ENCODE data around the gene PEBP1.

The PEBP1 gene

DNA sequence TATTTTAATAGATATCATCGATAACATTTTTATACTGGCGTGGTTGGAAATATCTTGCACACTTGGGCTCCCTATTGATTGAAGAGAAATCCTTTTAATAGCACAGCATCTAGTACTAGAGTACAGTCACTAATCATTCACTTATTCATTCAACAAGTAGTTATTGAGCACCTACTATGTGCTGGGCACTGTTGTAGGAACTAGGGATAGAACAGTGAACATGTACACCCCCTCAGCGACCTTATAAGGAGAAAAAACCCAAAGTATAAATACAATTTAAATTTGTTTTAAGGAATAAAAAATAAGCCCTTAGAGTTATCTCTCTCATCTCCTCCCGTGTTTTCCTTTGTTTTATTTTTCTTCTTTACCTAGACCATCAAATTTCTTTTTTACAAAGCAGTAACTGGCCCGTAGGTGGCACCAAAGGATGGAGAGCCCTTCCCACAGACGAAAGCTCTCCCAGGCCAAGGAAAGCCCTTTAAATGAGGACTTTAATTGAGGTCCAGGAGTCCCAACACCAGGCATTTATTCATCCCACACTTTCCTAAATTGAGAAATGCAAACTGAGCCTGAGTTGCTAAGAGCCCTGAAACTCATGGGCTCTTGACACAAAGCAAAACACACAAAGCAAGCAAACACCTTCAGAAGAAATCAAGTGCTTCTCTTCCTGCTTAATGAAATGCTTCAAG is 29.0 kb downstream of the PEBP1 start:
- DNase-seq (ENCODE audit: low read depth) = no peak
- TF ChIP-seq, protein P1, sequence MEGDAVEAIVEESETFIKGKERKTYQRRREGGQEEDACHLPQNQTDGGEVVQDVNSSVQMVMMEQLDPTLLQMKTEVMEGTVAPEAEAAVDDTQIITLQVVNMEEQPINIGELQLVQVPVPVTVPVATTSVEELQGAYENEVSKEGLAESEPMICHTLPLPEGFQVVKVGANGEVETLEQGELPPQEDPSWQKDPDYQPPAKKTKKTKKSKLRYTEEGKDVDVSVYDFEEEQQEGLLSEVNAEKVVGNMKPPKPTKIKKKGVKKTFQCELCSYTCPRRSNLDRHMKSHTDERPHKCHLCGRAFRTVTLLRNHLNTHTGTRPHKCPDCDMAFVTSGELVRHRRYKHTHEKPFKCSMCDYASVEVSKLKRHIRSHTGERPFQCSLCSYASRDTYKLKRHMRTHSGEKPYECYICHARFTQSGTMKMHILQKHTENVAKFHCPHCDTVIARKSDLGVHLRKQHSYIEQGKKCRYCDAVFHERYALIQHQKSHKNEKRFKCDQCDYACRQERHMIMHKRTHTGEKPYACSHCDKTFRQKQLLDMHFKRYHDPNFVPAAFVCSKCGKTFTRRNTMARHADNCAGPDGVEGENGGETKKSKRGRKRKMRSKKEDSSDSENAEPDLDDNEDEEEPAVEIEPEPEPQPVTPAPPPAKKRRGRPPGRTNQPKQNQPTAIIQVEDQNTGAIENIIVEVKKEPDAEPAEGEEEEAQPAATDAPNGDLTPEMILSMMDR (IDR thresholded peaks at IDR 0.05; ENCODE audit: control insufficient read depth, insufficient read depth, low read depth, low read length, missing control alignments) = peak; percentile 70
- no peak overlapping the region for H3K4me3 ChIP-seq (ENCODE audit: control insufficient read depth, low read depth, low read length)

DNA sequence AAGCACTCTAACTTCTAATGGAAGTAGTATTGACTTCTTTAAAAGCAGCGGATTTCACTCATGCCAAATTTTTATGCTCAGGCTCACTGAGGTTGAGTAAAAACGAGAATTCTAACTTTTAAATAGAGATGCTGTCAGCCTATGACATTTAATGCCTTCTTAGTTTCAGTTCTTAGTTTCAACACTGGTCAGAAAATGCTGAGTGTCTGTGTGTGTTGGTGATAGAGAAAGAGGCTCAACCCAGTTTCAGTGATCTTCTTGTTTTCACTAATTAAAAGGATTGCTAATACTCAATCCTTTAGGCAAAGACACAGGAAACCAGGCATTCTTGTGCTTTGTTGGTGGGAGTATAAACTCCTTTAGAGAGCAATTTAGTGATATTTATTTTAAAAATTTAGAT is 31.0 kb downstream of the PEBP1 start:
- DNase-seq (ENCODE audit: low read depth) = no peak
- no peak overlapping the region for H3K4me3 ChIP-seq (ENCODE audit: control insufficient read depth, low read depth, low read length)
- TF ChIP-seq, protein P1 (IDR thresholded peaks at IDR 0.05; ENCODE audit: control insufficient read depth, insufficient read depth, low read depth, low read length, missing control alignments) = no peak

DNA sequence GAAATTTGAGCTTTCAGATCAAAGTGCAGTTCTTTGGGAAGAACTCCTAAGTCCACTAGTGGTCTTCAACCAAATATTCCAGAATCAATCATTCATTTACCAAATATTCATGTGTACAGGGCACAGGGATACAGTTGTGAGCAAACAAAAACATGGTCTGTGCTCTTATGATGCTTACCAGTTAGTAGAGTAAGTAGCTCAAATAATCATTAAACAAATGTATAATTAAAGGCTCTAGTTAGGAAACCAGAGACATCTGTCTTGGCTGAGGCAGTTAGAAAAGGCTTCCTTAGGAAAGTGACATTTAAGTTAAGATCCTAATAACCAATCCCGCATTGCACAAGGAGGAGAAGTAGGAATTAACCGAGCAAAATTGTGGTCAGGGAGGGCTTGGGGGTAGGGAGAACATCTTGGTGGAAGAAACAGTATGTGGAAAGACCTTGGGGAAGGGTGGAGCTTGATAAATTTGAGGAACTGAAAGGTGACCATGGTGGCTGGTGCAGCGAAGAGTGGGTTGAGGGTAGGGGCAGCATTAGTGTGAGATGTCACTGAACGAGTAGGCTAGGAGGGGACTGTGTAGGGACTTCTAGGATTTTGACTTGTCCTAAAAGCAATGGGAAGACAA is 40.0 kb downstream of the PEBP1 start:
- TF ChIP-seq, protein P1 (IDR thresholded peaks at IDR 0.05; ENCODE audit: control insufficient read depth, insufficient read depth, low read depth, low read length, missing control alignments) = no peak
- H3K4me3 ChIP-seq (ENCODE audit: control insufficient read depth, low read depth, low read length) = no peak overlapping the region
- no peak for DNase-seq (ENCODE audit: low read depth)

DNA sequence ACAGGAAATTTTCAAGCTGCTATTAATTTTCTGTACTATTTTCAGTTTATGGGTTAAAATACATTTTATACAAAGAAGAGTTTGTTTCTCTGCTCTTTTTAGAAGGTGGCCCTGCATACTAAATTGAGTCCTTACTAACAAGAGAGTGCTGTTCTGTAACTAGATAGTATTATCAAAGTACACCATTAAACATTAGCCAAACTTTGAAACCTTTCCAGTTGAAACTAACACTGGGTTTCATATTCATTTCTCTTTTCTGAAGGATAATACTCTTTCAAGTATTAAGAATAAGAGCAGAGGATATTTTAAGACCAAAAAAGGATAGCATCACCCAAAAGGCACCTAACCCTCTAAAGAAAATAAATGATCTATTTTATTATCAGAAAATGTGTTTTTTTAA is 47.2 kb downstream of the PEBP1 start:
- TF ChIP-seq, protein P1 (IDR thresholded peaks at IDR 0.05; ENCODE audit: control insufficient read depth, insufficient read depth, low read depth, low read length, missing control alignments) = no peak
- no peak for DNase-seq (ENCODE audit: low read depth)
- H3K4me3 ChIP-seq (ENCODE audit: control insufficient read depth, low read depth, low read length) = no peak overlapping the region

GRCh38 chr12:118183711-118184110 is 47.8 kb downstream of the PEBP1 start:
- TF ChIP-seq, protein P1 (IDR thresholded peaks at IDR 0.05; ENCODE audit: control insufficient read depth, insufficient read depth, low read depth, low read length, missing control alignments) = no peak
- no peak for DNase-seq (ENCODE audit: low read depth)
- H3K4me3 ChIP-seq (ENCODE audit: control insufficient read depth, low read depth, low read length) = no peak overlapping the region

- H3K4me3 ChIP-seq (ENCODE audit: control insufficient read depth, low read depth, low read length) = no peak overlapping the region
- TF ChIP-seq, protein P1 (IDR thresholded peaks at IDR 0.05; ENCODE audit: control insufficient read depth, insufficient read depth, low read depth, low read length, missing control alignments) = no peak
- DNase-seq (ENCODE audit: low read depth) = no peak
Measured at GRCh38 chr12:118185602-118186397, 49.9 kb downstream of the PEBP1 start.

Measured in AG09309 (cell line).